KMS-11 (cell line): ENCODE data around the gene SP100.

Experiments
- H2AFZ ChIP-seq: fragments of 200-600 bp; sonication (generic); 2 replicates; pipeline ENCODE4 v1.6.1; 2016; ENCODE audit warnings: antibody characterized with exemption, mixed run types, low read depth
- H3K27ac ChIP-seq: fragments of 200-600 bp; sonication (generic); 2 replicates; pipeline ENCODE4 v1.6.1; 2016; ENCODE audit warnings: mild to moderate bottlenecking, mixed run types
- H3K27me3 ChIP-seq: fragments of 200-600 bp; sonication (generic); 2 replicates; pipeline ENCODE4 v1.6.1; 2017; ENCODE audit warnings: mild to moderate bottlenecking, low read depth, mixed run types, moderate library complexity; ENCODE audit not compliant: insufficient read depth
- H3K36me3 ChIP-seq: fragments of 200-600 bp; sonication (generic); 2 replicates; pipeline ENCODE4 v1.6.1; 2017; ENCODE audit warnings: mild to moderate bottlenecking, mixed run types; ENCODE audit not compliant: insufficient read depth
- H3K4me1 ChIP-seq: fragments of 200-600 bp; sonication (generic); 2 replicates; pipeline ENCODE4 v1.6.1; 2016; ENCODE audit warnings: mild to moderate bottlenecking, low read depth, mixed run types; ENCODE audit not compliant: poor library complexity, severe bottlenecking
- H3K4me2 ChIP-seq: fragments of 200-600 bp; sonication (generic); 2 replicates; pipeline ENCODE4 v1.7.0; 2016; ENCODE audit warnings: mild to moderate bottlenecking, mixed run types
- H3K4me3 ChIP-seq: fragments of 200-600 bp; sonication (generic); IDR thresholded peaks from 2 replicates; pipeline ENCODE4 v1.6.1; 2017; ENCODE audit warnings: low read depth, low read length, mixed read lengths; ENCODE audit not compliant: insufficient read depth
- H3K79me2 ChIP-seq: fragments of 200-600 bp; sonication (generic); 2 replicates; pipeline ENCODE4 v1.6.1; 2016; ENCODE audit warnings: low read depth, mixed run types; ENCODE audit not compliant: insufficient read depth
- H3K9ac ChIP-seq: fragments of 200-600 bp; sonication (generic); 2 replicates; pipeline ENCODE4 v1.6.1; 2016; ENCODE audit warnings: mild to moderate bottlenecking, mixed run types
- H4K20me1 ChIP-seq: fragments of 200-600 bp; sonication (generic); 2 replicates; pipeline ENCODE4 v1.6.1; 2016; ENCODE audit warnings: mild to moderate bottlenecking, mixed run types; ENCODE audit not compliant: insufficient read depth
- TF ChIP-seq, protein P1 (sequence below): fragments of 200-600 bp; sonication (generic); conservative IDR thresholded peaks from 2 replicates; pipeline ENCODE4 v1.6.1; 2017; ENCODE audit warnings: low read depth, mild to moderate bottlenecking, antibody characterized with exemption, low read length, moderate library complexity, mixed read lengths

The SP100 gene

DNA sequence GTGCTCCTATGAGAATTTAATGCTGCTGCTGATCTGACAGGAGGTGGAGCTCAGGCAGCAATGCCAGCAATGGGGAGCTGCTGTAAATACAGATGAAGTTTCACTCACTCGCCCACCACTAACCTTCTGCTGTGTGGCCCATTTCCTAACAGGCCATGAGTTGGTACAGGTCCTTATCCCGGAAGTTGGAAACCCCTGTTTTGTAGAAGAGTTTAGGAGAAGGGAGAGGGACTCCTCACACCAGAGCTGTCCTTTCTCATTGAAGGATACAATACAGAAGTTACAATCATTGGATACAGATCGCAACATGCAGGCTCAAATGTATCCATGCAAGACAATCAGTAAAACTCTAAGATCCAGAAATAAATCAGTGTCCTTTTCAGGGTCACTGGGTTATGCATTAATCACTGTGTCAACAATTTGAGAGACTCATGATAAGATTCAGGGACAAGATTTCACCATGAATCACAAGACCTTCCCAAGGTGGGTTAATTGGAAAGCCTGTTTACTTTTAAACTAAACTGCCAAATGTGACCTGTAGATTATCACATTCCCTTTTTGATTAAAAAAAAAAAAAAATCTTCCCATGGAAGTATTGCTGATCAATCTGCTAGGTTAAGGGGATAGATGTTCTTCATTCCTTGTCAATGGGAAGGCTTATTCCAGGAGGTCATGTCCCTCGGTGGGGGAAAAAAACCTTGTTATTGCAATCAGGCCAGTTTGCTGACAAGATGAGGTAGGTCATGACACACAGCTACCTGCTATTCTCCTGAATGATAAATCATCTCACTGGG, 97.2 kb downstream of the SP100 start:
- no peaks in the 10 kb centered on the region for H4K20me1 ChIP-seq
- H3K4me2 ChIP-seq, result no peak overlapping the region
- TF ChIP-seq, protein P1, sequence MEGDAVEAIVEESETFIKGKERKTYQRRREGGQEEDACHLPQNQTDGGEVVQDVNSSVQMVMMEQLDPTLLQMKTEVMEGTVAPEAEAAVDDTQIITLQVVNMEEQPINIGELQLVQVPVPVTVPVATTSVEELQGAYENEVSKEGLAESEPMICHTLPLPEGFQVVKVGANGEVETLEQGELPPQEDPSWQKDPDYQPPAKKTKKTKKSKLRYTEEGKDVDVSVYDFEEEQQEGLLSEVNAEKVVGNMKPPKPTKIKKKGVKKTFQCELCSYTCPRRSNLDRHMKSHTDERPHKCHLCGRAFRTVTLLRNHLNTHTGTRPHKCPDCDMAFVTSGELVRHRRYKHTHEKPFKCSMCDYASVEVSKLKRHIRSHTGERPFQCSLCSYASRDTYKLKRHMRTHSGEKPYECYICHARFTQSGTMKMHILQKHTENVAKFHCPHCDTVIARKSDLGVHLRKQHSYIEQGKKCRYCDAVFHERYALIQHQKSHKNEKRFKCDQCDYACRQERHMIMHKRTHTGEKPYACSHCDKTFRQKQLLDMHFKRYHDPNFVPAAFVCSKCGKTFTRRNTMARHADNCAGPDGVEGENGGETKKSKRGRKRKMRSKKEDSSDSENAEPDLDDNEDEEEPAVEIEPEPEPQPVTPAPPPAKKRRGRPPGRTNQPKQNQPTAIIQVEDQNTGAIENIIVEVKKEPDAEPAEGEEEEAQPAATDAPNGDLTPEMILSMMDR, result no peak
- H3K36me3 ChIP-seq, result no peaks in the 10 kb centered on the region
- H3K79me2 ChIP-seq, result no peaks in the 10 kb centered on the region
- H2AFZ ChIP-seq, result no peak overlapping the region
- H3K4me3 ChIP-seq, result no peak overlapping the region
- no peak overlapping the region for H3K27ac ChIP-seq
- no peaks in the 10 kb centered on the region for H3K27me3 ChIP-seq
- H3K4me1 ChIP-seq, result no peaks in the 10 kb centered on the region
- H3K9ac ChIP-seq, result no peak overlapping the region

GRCh38 chr2:230520061-230520874, 104.3 kb downstream of the SP100 start:
- TF ChIP-seq, protein P1, result no peak
- Histone ChIP-seq H3K36me3 (no peaks in the 10 kb centered on the region), H3K27ac (no peak overlapping the region), H3K4me2 (no peak overlapping the region), H3K4me3 (no peak overlapping the region), H3K9ac (no peak overlapping the region), H3K79me2 (no peaks in the 10 kb centered on the region), H4K20me1 (no peaks in the 10 kb centered on the region), H3K27me3 (no peaks in the 10 kb centered on the region), H3K4me1 (no peaks in the 10 kb centered on the region), H2AFZ (no peak overlapping the region)

DNA sequence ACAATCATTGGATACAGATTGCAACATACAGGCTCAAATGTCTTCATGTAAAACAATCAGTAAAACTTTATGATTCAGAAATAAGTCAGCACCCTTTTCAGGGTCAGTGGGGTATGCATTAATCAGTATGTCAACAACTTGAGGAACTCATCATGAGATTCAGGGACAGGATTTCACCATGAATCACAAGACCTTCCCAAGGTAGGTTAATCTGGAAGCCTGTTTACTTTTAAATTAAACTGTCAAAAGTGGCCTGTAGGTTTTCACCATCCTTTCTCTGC, 104.8 kb downstream of the SP100 start:
- no peak overlapping the region for H2AFZ ChIP-seq
- no peak overlapping the region for H3K27ac ChIP-seq
- H3K4me2 ChIP-seq, result no peak overlapping the region
- no peak overlapping the region for H3K4me3 ChIP-seq
- no peaks in the 10 kb centered on the region for H3K4me1 ChIP-seq
- no peaks in the 10 kb centered on the region for H3K36me3 ChIP-seq
- no peaks in the 10 kb centered on the region for H3K79me2 ChIP-seq
- H3K27me3 ChIP-seq, result no peaks in the 10 kb centered on the region
- H4K20me1 ChIP-seq, result no peaks in the 10 kb centered on the region
- H3K9ac ChIP-seq, result no peak overlapping the region
- TF ChIP-seq, protein P1, result no peak

DNA sequence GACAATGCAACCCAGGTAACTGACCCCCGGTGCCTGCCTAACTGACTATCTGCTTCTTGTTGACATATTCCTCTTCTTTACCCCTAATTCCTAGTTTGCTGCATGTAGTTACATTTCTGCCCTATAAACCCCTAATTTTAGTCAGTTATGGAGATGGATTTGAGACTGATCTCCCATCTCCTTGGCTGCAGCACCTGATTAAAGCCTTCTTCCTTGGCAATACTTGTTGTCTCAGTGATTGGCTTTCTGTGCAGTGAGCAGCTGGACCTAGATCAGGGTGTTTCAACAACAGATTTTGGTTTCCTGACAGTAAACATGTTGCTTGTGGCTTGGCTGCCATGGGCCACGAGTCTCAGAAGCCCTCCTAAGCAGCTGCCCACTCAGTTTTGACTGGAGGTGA, 105.4 kb downstream of the SP100 start:
- Histone ChIP-seq H3K4me3 (no peak overlapping the region), H3K4me2 (no peak overlapping the region), H3K36me3 (no peaks in the 10 kb centered on the region), H3K27me3 (no peaks in the 10 kb centered on the region), H3K9ac (no peak overlapping the region), H3K79me2 (no peaks in the 10 kb centered on the region), H2AFZ (no peak overlapping the region), H4K20me1 (no peaks in the 10 kb centered on the region), H3K4me1 (no peaks in the 10 kb centered on the region), H3K27ac (no peak overlapping the region)
- TF ChIP-seq, protein P1, result no peak
